ENCODE measurements around the gene AIFM3.

AIFM3 gene

GRCh38 chr22:20991252-20992055, 24.4 kb downstream of the AIFM3 start:
- TF ChIP-seq, protein P1, sequence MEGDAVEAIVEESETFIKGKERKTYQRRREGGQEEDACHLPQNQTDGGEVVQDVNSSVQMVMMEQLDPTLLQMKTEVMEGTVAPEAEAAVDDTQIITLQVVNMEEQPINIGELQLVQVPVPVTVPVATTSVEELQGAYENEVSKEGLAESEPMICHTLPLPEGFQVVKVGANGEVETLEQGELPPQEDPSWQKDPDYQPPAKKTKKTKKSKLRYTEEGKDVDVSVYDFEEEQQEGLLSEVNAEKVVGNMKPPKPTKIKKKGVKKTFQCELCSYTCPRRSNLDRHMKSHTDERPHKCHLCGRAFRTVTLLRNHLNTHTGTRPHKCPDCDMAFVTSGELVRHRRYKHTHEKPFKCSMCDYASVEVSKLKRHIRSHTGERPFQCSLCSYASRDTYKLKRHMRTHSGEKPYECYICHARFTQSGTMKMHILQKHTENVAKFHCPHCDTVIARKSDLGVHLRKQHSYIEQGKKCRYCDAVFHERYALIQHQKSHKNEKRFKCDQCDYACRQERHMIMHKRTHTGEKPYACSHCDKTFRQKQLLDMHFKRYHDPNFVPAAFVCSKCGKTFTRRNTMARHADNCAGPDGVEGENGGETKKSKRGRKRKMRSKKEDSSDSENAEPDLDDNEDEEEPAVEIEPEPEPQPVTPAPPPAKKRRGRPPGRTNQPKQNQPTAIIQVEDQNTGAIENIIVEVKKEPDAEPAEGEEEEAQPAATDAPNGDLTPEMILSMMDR (IDR thresholded peaks at IDR 0.05; ENCODE audit: insufficient read depth, low read depth, low read length, missing control alignments), result no peak
- H3K4me3 ChIP-seq (ENCODE audit: low read length), result no peak overlapping the region
- DNase-seq (ENCODE audit: low read depth), result no peak

DNA sequence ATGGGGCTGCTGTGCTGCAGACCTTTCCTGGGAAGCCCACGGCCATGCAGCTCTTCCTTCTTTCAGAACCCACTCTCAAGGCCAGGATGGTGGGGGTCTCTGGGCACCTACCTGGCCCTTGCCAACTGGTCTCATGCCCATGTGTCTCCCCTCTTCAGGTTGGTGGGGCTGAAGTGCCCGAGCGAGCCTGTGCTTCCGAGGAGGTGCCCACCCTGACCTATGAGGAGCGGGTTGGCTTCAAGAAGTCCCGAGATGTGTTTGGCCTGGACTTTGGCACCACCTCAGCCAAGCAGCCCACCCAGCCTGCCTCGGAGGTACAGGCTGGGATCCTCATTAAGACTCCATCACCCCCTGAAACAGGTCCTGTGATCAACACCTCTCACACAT, 25.0 kb downstream of the AIFM3 start:
- TF ChIP-seq, protein P1 (IDR thresholded peaks at IDR 0.05; ENCODE audit: insufficient read depth, low read depth, low read length, missing control alignments), result no peak
- DNase-seq (ENCODE audit: low read depth), result no peak
- no peak overlapping the region for H3K4me3 ChIP-seq (ENCODE audit: low read length)

GRCh38 chr22:20992456-20993303, 25.6 kb downstream of the AIFM3 start:
- no peak overlapping the region for H3K4me3 ChIP-seq (ENCODE audit: low read length)
- TF ChIP-seq, protein P1 (IDR thresholded peaks at IDR 0.05; ENCODE audit: insufficient read depth, low read depth, low read length, missing control alignments), result no peak
- no peak for DNase-seq (ENCODE audit: low read depth)

- no peak overlapping the region for H3K4me3 ChIP-seq (ENCODE audit: low read length)
- DNase-seq (ENCODE audit: low read depth), result no peak
Measured at GRCh38 chr22:20993304-20994127, 26.5 kb downstream of the AIFM3 start.

DNA sequence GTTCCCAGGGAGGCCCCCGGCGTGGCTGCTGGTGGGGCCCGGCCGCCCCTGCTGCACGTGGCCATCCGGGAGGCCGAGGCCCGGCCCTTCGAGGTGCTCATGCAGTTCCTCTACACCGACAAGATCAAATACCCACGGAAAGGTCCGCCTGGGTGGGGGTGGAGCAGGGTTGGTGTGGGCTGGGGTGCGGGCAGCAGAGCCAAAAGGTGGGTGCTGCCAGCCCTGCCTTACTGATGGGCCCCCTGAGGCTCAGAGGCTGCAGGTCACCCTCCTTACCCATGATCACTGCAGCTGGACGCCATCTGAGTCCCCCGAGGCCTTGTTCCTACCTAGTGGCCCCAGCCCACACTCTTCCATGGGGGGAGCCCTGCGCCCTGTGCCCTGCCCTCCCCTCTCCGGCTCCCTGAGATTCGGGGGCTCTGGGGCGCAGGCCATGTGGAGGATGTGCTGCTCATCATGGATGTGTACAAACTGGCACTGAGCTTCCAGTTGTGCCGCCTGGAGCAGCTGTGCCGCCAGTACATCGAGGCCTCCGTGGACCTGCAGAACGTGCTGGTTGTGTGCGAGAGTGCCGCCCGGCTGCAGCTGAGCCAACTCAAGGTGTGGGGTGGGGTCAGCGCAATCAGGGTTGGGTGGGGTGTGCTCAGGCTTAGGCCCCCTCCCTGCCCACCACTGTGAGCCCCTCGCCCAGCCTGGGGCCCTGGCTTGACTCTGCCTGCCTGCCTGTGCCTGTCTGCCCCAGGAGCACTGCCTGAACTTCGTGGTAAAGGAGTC, 27.3 kb downstream of the AIFM3 start:
- DNase-seq (ENCODE audit: low read depth), result no peak
- TF ChIP-seq, protein P1 (IDR thresholded peaks at IDR 0.05; ENCODE audit: insufficient read depth, low read depth, low read length, missing control alignments), result no peak
- no peak overlapping the region for H3K4me3 ChIP-seq (ENCODE audit: low read length)

More at GRCh38 chr22:20993304-20994127, 26.5 kb downstream of the AIFM3 start:
- TF ChIP-seq, protein P1 (IDR thresholded peaks at IDR 0.05; ENCODE audit: insufficient read depth, low read depth, low read length, missing control alignments), result no peak

- TF ChIP-seq, protein P1 (IDR thresholded peaks at IDR 0.05; ENCODE audit: insufficient read depth, low read depth, low read length, missing control alignments), result no peak
- H3K4me3 ChIP-seq (ENCODE audit: low read length), result no peak overlapping the region
- no peak for DNase-seq (ENCODE audit: low read depth)
Measured at GRCh38 chr22:20994902-20995241, 27.8 kb downstream of the AIFM3 start.
